Nephron progenitor cell (in vitro differentiated cells): ENCODE results near the gene BCL2L13.
A peak's percentile ranks its signal among the peaks of the same experiment; 100 is the strongest.

Experiments
- DNase-seq: peaks from one replicate; pipeline ENCODE4 v3.0.0; 2021
- H3K27ac Mint-ChIP-seq: 2 replicates; pipeline ENCODE4 v1.8.0; 2021; ENCODE audit warnings: mild to moderate bottlenecking, moderate library complexity, mixed read lengths
- H3K27me3 Mint-ChIP-seq: 2 replicates; pipeline ENCODE4 v1.8.0; 2021; ENCODE audit warnings: mild to moderate bottlenecking, low read depth, mixed read lengths; ENCODE audit not compliant: poor library complexity
- H3K36me3 Mint-ChIP-seq: 2 replicates; pipeline ENCODE4 v1.8.0; 2021; ENCODE audit warnings: low read depth, mixed read lengths
- H3K4me1 Mint-ChIP-seq: 2 replicates; pipeline ENCODE4 v1.8.0; 2021; ENCODE audit warnings: mixed read lengths
- H3K4me3 Mint-ChIP-seq: 2 replicates; pipeline ENCODE4 v1.8.0; 2021; ENCODE audit warnings: mild to moderate bottlenecking, moderate library complexity, mixed read lengths
- H3K9me3 Mint-ChIP-seq: 2 replicates; pipeline ENCODE4 v1.8.0; 2021; ENCODE audit warnings: mild to moderate bottlenecking, moderate library complexity, mixed read lengths
- CTCF ChIP-seq: fragments of 200-600 bp; sonication (generic); IDR thresholded peaks from 2 replicates; pipeline ENCODE4 v1.5.0; 2021; ENCODE audit warnings: antibody characterized with exemption

BCL2L13 gene

GRCh38 chr22:17700778-17701177, 62.2 kb downstream of the BCL2L13 start:
- Mint-ChIP-seq H3K4me3 (no peak overlapping the region), H3K9me3 (no peaks in the 10 kb centered on the region), H3K4me1 (no peaks in the 10 kb centered on the region), H3K27ac (no peak overlapping the region), H3K36me3 (peaks cover 39% of the 10 kb centered on the region), H3K27me3 (no peaks in the 10 kb centered on the region)
- no peak for DNase-seq
- no peak for TF ChIP-seq CTCF

DNA sequence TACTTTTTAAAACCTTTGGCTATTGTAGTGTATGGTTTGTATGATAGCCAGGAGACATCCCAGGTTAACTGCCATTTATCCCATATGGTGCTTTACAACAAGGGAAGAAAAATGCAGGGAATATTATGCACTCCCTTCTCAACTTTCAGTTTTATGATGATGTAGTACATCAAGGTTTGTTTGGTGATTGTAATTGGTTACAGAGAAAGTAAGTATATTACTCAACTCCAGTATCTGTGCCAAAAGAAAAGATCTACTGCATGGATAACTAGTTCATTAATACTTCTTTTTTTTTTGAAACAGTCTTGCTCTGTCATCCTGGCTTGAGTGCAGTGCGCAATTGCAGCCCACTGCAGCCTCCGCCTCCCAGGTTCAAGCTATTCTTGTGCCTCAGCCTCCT, 65.3 kb downstream of the BCL2L13 start:
- Mint-ChIP-seq H3K4me3 (no peak overlapping the region), H3K27me3 (no peaks in the 10 kb centered on the region), H3K9me3 (no peaks in the 10 kb centered on the region), H3K4me1 (peaks cover 5% of the 10 kb centered on the region), H3K36me3 (peaks cover 39% of the 10 kb centered on the region), H3K27ac (no peak overlapping the region)
- no peak for DNase-seq
- no peak for TF ChIP-seq CTCF

GRCh38 chr22:17705546-17705945, 67.0 kb downstream of the BCL2L13 start:
- no peak for DNase-seq
- H3K9me3 Mint-ChIP-seq = no peaks in the 10 kb centered on the region
- H3K4me3 Mint-ChIP-seq = no peak overlapping the region
- no peak overlapping the region for H3K27ac Mint-ChIP-seq
- H3K36me3 Mint-ChIP-seq = peaks cover 44% of the 10 kb centered on the region
- TF ChIP-seq CTCF = no peak
- peaks cover 5% of the 10 kb centered on the region for H3K4me1 Mint-ChIP-seq
- H3K27me3 Mint-ChIP-seq = no peaks in the 10 kb centered on the region

DNA sequence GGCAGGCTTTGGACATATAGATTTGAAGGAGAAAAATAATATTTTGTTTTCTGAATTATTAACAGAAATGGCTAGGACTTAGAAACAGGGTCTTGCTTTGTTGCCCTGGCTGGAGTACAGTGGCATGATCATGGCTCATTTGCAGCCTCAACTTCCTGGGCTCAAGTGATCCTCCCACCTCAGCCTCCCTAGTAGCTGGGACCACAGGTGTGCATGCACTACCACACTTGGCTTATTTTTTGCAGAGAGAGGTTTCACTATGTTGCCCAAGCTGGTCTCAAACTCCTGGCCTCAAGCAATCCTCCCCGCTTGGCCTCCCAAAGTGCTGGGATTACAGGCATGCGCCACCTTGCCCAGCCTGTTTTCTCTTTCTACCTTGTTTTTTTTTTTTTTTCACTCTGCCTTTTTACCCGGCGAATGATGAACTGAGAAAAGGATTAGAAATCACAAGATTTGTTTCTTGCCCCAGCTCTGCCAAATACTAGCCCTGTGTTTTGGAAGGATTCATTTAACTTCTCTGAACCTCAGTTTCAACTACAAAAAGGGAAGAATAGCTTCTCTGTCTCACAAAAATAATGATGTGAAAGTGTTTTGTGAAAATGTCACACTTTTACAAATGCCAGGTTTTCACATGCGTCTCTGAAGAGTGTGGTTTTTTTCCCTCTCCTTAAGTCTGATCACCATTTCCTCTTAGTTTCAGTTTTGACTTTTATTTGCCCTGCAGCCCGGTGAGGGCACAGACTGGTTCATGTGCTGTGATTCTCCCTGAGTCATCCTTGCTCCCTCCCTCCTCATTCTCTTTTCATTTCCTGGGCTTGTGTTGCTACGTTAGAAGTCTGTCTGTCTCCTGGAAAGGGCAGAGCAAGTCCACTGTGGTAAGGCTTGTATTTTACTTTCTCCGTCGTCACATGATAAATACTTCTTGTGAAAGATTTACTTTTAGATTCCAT, 67.7 kb downstream of the BCL2L13 start:
- H3K27ac Mint-ChIP-seq = peak overlapping the region; percentile 95
- H3K4me3 Mint-ChIP-seq = no peak overlapping the region
- H3K9me3 Mint-ChIP-seq = no peaks in the 10 kb centered on the region
- TF ChIP-seq CTCF = no peak
- H3K4me1 Mint-ChIP-seq = peaks cover 5% of the 10 kb centered on the region
- H3K36me3 Mint-ChIP-seq = peaks cover 44% of the 10 kb centered on the region
- DNase-seq = no peak
- no peaks in the 10 kb centered on the region for H3K27me3 Mint-ChIP-seq

- H3K36me3 Mint-ChIP-seq = peaks cover 48% of the 10 kb centered on the region
- peaks cover 5% of the 10 kb centered on the region for H3K4me1 Mint-ChIP-seq
- no peaks in the 10 kb centered on the region for H3K27me3 Mint-ChIP-seq
- H3K4me3 Mint-ChIP-seq = no peak overlapping the region
- no peaks in the 10 kb centered on the region for H3K9me3 Mint-ChIP-seq
- no peak overlapping the region for H3K27ac Mint-ChIP-seq
- TF ChIP-seq CTCF = no peak
- DNase-seq = no peak
Measured at GRCh38 chr22:17706947-17707346, 68.4 kb downstream of the BCL2L13 start.

GRCh38 chr22:17707526-17707925, 69.0 kb downstream of the BCL2L13 start:
- Mint-ChIP-seq H3K27me3 (no peaks in the 10 kb centered on the region), H3K4me1 (peaks cover 5% of the 10 kb centered on the region), H3K4me3 (no peak overlapping the region), H3K36me3 (peaks cover 53% of the 10 kb centered on the region), H3K9me3 (no peaks in the 10 kb centered on the region), H3K27ac (no peak overlapping the region)
- DNase-seq = no peak
- no peak for TF ChIP-seq CTCF
